SIG-M5 treated with dmso at 0.1 percent for 504 hours (cell line): ENCODE measurements around the gene PTX3.

Source experiments
- DNase-seq: peaks from one replicate; lab custom pipeline; 2025; ENCODE audit not compliant: unreplicated experiment; lab: John Stamatoyannopoulos, UW

Gene PTX3

DNA sequence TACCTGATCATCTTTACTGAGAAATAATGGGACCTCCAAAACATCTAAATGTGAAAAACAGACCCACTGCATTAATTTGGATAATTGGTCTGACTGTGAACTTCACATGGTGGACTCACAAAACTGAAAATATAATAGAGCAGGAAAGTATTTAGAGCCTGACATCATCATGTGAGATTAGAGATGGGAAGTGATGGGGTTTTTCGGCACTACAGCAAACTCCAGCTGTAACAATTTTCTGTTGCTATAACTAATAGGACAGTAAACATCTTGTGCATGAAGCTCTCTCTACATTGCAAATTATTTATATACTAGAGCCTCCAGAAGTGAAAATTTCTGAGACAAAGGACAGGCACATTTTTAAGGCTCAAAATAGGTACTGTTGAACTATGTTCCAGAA, 34.4 kb downstream of the PTX3 start:
- no peak for DNase-seq

DNA sequence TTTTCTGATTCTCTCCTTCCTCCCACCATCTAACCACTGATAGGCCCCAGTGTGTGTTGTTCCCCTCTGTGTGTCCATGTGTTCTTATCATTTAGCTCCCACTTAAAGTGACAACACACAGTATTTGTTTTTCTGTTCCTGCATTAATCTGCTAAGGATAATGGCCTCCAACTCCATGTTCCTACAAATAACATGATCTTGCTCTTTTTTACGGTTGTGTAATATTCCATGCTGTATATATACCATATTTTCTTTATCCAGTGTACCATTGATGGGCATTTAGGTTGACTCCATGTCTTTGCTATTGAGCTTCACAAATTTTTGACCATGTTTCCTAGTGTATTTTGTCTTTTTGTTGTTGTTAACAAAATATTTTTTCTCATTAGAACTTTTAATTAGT, 36.0 kb downstream of the PTX3 start:
- no peak for DNase-seq

DNA sequence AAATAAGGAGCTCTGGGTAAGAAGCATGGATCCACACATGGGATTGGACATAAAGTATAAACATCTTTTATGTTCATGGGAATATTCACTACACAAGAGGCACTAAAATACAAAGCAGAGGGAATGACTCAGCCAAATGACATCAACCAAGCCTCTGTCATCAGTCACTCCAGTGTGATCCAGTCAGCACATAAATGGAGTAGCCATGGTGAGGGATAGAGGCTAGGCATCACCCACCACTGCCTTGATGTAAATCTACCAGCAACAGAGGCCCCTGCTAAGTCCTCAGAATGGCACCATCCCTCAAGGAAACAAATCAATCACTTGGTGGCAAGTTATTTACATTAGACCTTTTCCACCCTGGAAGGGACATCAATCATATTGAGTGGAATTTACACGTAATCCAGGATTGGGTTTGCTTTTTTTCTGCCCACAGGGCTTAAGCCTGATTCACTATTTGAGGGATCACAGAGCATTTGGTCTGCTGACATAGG, 39.3 kb downstream of the PTX3 start:
- no peak for DNase-seq

DNA sequence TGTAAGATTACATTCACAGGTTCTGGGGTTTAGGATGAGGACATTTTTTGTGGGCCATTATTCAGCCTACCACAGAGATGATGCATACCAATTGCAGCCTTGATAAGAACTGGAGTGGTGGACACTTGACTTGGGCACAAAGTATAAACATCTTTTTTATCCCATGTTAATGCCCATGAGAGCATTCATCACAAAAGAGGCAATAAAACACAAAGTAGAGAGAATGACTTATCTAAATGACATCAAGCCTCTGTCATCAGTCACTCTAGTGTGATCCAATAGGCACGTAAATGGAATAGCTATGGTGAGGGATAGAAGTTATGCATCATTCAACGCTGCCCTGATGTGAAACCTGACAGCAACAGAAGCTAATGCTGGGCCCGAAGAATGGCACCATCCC, 40.8 kb downstream of the PTX3 start:
- no peak for DNase-seq

DNA sequence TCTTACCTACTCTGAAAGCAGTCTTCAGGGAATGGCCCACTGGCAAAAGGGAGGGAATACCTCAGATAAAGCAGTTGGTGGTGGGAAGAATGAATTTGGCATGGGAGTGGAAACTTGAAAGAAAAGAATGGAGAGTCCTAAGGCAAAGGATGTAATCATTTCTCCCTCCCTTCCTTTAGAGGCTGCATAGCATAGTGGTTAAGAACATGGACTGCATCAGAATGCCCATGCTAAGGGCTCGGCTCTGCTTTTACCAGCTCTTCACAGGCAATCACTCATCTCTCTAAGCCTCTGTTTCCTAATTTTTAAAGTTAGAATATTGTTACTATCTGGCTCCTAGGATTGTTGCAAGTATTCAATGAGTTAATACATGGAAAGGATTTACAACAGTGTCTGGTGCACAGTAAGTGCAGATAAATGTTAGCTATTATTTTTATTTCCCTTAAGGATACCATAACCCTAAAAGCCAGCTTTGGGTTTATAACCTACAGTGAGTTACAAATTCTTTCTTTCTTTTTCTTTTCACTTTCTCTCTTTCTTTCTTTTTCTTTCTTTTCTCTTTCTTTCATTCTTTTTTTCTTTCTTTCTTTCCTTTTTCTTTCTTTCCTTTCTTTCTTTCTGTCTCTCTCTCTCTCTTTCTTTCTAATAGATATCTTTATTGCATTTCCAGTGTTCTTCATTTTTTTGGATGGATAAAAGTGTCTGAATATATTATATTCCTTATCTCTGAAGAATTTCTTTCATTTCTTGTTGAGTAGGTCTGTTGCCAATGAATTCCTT, 43.0 kb downstream of the PTX3 start:
- DNase-seq, result no peak

DNA sequence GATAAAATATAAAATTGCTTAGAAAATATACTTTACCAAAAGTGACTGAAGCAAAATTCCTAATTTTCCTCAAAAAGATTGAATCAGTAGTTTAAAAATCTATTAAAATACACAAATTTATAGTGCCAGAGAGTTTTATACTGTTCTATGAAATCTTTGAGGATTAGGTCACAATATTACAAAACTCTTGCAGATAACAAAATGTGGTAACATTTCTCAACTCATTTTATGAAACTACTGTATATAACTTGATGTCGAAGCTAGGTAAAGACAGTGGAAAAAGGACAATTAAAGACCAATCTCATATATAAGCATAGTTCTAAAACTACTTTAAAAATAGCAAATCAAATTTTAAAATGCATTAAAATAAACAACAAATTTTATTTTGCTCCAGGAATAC, 50.7 kb downstream of the PTX3 start:
- no peak for DNase-seq

DNA sequence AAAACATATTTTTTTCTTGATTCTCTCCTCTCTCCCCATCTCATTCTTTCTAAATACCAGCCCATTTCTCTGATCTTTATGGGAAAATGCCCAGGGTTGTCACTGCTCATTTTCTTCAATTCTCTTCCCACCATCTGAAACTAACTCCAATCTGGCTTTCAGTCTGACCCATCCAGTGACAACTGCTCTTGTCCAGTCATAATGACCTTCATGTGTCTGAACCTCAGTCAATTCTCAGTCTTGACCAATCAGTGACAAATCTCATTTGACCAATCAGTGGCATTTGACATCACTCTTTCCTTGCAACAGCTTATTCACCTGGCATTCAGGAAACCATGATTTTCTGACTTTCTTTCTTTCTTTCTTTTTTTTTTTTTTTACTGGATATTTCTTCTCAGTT, 51.5 kb downstream of the PTX3 start:
- DNase-seq, result no peak

DNA sequence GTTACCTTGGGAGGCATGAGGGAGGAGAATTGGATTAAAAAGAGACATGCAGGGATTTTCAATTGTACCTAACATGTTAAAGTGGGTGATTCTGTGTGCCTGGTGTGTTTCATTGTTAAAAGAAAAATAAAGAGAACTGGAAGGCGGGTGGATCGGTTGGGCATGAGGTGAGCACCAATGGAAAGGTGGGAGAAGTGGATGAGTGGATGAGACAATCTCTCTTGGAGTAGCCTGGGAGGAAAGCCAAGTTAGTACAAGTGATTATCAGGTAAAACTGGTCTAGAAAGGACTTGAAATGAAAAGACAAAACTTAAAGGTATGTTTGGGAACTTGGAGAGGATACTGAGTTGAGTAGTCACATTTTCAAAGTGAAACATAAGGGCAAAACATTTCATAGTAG, 54.5 kb downstream of the PTX3 start:
- no peak for DNase-seq
